Measurements from ENCODE around the gene PGAM2. TPM values are rescaled to one million over a fixed set of nuclear protein-coding genes. Genes with fewer than 3 reads are reported as not detected.
"Not testable (repeated sequence)": the region's sequence is repeated elsewhere in the genome, so short reads cannot be mapped to it uniquely, and the experiment has no call there.

The PGAM2 gene
- polyA plus RNA-seq, 2 of the 4 experiments (the other 2 are of a cell fraction): not detected

DNA sequence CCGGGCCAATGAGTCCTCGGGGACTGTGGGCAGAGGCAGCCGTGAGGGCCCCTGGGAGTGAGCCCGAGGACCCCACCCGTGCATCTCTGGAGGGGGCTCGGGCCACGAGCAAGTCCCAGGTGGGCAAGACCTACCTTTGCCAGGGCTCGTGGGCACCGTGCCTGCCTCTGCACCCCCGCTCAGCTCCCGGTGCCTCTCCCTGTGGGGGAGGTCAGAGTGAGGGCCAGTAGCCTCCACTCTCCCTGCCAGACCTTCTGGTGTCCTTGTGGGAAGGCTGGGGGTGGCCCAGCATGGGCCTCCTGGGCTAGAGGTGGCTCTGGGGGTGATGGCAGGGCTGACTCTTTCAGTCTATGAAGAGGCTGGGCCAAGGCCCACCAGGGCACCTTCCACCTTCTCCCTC is 35.9 kb downstream of the PGAM2 start:
- CTCF ChIA-PET; POLR2A ChIA-PET; H3K4me1 ChIP-seq; H3K4me3 ChIP-seq; FAIRE-seq; H3K9me3 ChIP-seq; H3K4me2 ChIP-seq; DNase-seq (ENCODE audit: low read depth in 1 of 2, low spot score in 1 of 2); H3K27ac ChIP-seq: not testable (repeated sequence)
- 64% methylated on average over 4 of the region's 11 CpGs for WGBS (ENCODE audit: missing lambda C conversion rate)
- ATAC-seq: 0 out of 6 replicates have a peak, but pooled peaks of 1 of the 2 experiments have one; percentile 12

- H3K4me2 ChIP-seq; H3K4me3 ChIP-seq; ATAC-seq; H3K27ac ChIP-seq; H3K9me3 ChIP-seq; DNase-seq (ENCODE audit: low read depth in 1 of 2, low spot score in 1 of 2); H3K4me1 ChIP-seq; CTCF ChIA-PET; POLR2A ChIA-PET; FAIRE-seq; TF ChIP-seq FOSL2 (IDR thresholded peaks at IDR 0.05): not testable (repeated sequence)
- 62% methylated on average over 6 of the region's 6 CpGs for WGBS (ENCODE audit: missing lambda C conversion rate)
- TF ChIP-seq FOSL2 (CRISPR knock-in tag; IDR thresholded peaks at IDR 0.05): peak; percentile 27; the same call in 1 of the 2 replicates
Observed at GRCh38 chr7:44022796-44023467, 42.4 kb downstream of the PGAM2 start.

- H3K9me3 ChIP-seq; H3K4me1 ChIP-seq; CTCF ChIA-PET; POLR2A ChIA-PET; H3K4me3 ChIP-seq; FAIRE-seq; DNase-seq (ENCODE audit: low read depth in 1 of 2, low spot score in 1 of 2); H3K27ac ChIP-seq; H3K4me2 ChIP-seq: not testable (repeated sequence)
- peak in 1 of 2 experiments; percentile 10; a peak in 2 of 6 replicates for ATAC-seq
- WGBS (ENCODE audit: missing lambda C conversion rate): 27% methylated on average over 7 of the region's 7 CpGs
Observed at GRCh38 chr7:44022069-44022468, 43.3 kb downstream of the PGAM2 start.

DNA sequence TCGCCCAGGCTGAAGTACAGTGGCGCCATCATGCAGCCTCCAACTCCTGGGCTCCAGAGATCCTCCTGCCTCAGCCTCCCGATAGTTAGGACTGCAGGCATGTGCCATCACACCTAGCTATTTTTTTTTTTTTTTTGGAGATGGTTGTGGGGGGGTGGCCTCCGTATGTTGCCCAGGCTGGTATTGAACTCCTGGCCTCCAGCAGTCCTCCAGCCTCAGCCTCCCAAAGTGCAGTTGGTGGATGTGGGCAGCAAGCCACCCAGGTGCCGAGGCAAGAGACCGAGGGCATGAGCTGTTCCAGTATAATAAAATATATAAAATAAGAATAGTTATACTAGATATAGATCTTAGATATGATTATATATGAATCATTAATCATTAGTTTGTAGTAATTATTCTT is 45.5 kb downstream of the PGAM2 start:
- CTCF ChIA-PET: interaction anchor here (0.7 to 2.0 kb wide), 12 partner anchors 23 to 546 kb away, joined by 3 to 6 read pairs (median 4); partner anchors contain the start of gene POLD2
- FAIRE-seq; H3K4me1 ChIP-seq; H3K9me3 ChIP-seq; POLR2A ChIA-PET; ATAC-seq; DNase-seq (ENCODE audit: low read depth in 1 of 2, low spot score in 1 of 2); H3K4me3 ChIP-seq: not testable (repeated sequence)
- H3K27ac ChIP-seq: peak overlapping the region in 1 of 2 experiments; percentile 88; a peak in 4 of 6 replicates
- WGBS (ENCODE audit: missing lambda C conversion rate): 85% methylated on average over 6 of the region's 6 CpGs
- H3K4me2 ChIP-seq: peak overlapping the region; percentile 67

DNA sequence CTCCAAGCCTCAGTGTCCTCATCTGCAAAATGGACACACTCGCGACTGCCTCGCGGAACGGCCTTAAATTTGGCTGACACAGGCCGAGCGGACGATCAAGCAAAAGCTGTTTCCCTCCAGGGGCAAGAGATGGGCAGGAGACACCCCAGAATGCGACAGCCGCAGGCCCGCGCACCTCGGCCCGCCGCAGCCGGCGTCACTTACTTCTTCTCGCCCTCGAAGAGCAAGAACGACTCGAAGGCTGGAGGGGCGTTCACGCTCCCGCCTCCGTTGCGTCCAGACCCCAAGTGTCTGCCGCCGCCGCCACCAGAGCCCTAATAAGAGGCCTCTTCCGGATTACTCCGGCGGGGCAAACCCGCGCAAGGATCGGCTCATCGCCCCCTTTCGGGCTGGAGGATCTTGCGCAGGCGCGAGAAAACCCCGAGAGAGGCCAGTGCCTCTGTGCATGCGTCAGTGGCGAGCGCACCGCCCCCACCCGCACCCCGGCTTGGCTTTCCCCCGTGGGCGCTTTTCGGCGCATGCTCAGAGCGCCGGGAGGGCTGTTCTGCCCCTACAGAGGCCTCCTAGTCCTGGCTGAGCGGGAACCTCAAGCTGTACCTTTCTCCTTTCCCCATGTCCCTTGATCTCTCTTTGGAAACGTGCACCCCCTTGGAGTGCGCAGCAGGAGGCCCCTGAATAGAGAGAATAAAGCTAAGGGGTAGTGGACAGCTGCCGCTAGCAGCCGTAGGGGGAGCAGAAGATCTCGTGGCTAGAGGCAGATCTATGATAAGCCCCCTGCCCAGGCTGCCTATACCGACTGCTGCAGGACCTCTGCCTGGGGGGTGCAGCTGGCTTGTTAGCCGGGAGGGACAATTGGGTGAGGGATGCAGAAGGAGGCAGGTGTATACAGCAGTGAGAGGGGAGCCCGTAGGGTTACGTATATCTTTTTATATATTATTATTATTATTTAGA is 46.2 kb downstream of the PGAM2 start:
- 6% methylated on average over 56 of the region's 63 CpGs for WGBS (ENCODE audit: missing lambda C conversion rate)
- FAIRE-seq; H3K4me1 ChIP-seq; POLR2A ChIA-PET; H3K9me3 ChIP-seq; TF ChIP-seq FOSL2 (IDR thresholded peaks at IDR 0.05): not testable (repeated sequence)
- Histone ChIP-seq H3K4me3 (peak overlapping the region; percentile 70), H3K27ac (peak overlapping the region; percentile 72 to 88), H3K4me2 (peak overlapping the region; percentile 72)
- ATAC-seq (peak; percentile 93 to 97), DNase-seq (ENCODE audit: low read depth in 1 of 2, low spot score in 1 of 2) (peak; percentile 96 to 97)
- CTCF ChIA-PET: interaction anchor here (0.7 to 2.0 kb wide), 11 partner anchors 24 to 545 kb away, joined by 3 to 6 read pairs (median 3); partner anchors contain the start of gene POLD2
- TF ChIP-seq JUN (IDR thresholded peaks at IDR 0.05) (peak; percentile 62 to 86; a peak in 4 of 5 replicates), KDM5A (IDR thresholded peaks at IDR 0.05) (peak; percentile 72), CTCF (IDR thresholded peaks at IDR 0.05) (peak; percentile 69), POLR2A (IDR thresholded peaks at IDR 0.05; ENCODE audit: low read length) (peak; percentile 6; the same call in 1 of the 2 replicates), FOSL2 (CRISPR knock-in tag; IDR thresholded peaks at IDR 0.05) (peak; percentile 33; the same call in 1 of the 2 replicates), SMC3 (IDR thresholded peaks at IDR 0.05) (0 out of 3 replicates have a peak, but pooled peaks have one; percentile 12), BCL3 (IDR thresholded peaks at IDR 0.05) (peak; percentile 35; the same call in 1 of the 3 replicates), PHF8 (IDR thresholded peaks at IDR 0.05; ENCODE audit: borderline replicate concordance, low read depth) (peak; percentile 94; the same call in 1 of the 2 replicates)
- TF ChIP-seq, protein P1, sequence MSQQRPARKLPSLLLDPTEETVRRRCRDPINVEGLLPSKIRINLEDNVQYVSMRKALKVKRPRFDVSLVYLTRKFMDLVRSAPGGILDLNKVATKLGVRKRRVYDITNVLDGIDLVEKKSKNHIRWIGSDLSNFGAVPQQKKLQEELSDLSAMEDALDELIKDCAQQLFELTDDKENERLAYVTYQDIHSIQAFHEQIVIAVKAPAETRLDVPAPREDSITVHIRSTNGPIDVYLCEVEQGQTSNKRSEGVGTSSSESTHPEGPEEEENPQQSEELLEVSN (IDR thresholded peaks at IDR 0.05; ENCODE audit: borderline replicate concordance, low read depth): peak; percentile 55; the same call in 1 of the 2 replicates
- TF ChIP-seq, protein P2, sequence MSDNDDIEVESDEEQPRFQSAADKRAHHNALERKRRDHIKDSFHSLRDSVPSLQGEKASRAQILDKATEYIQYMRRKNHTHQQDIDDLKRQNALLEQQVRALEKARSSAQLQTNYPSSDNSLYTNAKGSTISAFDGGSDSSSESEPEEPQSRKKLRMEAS (IDR thresholded peaks at IDR 0.05): peak; percentile 79

GRCh38 chr7:44015090-44015489 is 50.3 kb downstream of the PGAM2 start:
- H3K27ac ChIP-seq; FAIRE-seq; H3K4me2 ChIP-seq; H3K4me3 ChIP-seq; H3K4me1 ChIP-seq; DNase-seq (ENCODE audit: low read depth in 1 of 2, low spot score in 1 of 2); H3K9me3 ChIP-seq; CTCF ChIA-PET; POLR2A ChIA-PET: not testable (repeated sequence)
- ATAC-seq: 0 out of 6 replicates have a peak, but pooled peaks of 1 of the 2 experiments have one; percentile 9
- WGBS (ENCODE audit: missing lambda C conversion rate): 100% methylated on average over 2 of the region's 12 CpGs
